GM21390 (cell line): Measurements from ENCODE around the gene BAZ2B.

Source experiments
- ATAC-seq: cut with Tn5 transposase; IDR thresholded peaks from one replicate; pipeline ENCODE4 v1.9.1; 2021; ENCODE audit not compliant: unreplicated experiment

The BAZ2B gene

DNA sequence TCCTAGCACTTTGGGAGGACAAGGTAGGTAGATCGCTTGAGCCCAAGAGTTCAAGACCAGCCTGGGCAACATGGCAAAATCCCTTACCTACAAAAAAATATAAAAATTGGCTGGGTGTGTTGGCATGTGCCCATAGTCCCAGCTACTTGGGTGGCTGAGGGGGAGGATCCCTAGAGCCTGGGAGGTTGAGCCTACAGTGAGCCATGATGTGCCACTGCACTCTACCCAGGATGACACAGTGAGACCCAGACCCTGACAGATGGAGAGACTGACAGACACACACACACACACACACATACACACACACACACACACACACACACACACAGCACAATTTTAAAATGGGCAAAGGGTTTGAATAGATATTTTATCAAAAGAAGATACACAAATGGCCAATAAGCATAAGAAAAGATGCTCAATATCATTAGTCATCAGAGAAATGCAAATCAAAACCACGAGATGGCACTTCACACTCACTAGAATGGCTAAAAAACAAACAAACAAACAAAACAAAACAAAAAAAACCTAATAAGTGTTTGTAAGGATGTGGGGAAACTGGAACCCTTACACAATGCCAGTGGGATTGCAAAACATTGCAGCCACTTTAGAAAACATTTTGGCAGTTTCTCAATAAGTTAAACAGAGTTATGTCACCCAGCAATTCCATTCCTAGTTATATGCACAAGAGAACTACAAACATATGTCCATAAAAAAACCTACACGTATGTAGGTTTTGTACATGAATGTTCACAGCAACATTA, 42.3 kb downstream of the BAZ2B start:
- no peak for ATAC-seq

- ATAC-seq = no peak
Measured at GRCh38 chr2:159573294-159573693, 43.1 kb downstream of the BAZ2B start.

GRCh38 chr2:159572459-159572858, 43.9 kb downstream of the BAZ2B start:
- no peak for ATAC-seq

GRCh38 chr2:159571540-159572260, 44.6 kb downstream of the BAZ2B start:
- no peak for ATAC-seq

GRCh38 chr2:159564081-159564480, 52.3 kb downstream of the BAZ2B start:
- ATAC-seq = no peak

- no peak for ATAC-seq
Measured at GRCh38 chr2:159562248-159562647, 54.1 kb downstream of the BAZ2B start.

- no peak for ATAC-seq
Measured at GRCh38 chr2:159561786-159562185, 54.6 kb downstream of the BAZ2B start.

- no peak for ATAC-seq
Measured at GRCh38 chr2:159561242-159561641, 55.1 kb downstream of the BAZ2B start.

GRCh38 chr2:159559034-159559433, 57.3 kb downstream of the BAZ2B start:
- no peak for ATAC-seq

DNA sequence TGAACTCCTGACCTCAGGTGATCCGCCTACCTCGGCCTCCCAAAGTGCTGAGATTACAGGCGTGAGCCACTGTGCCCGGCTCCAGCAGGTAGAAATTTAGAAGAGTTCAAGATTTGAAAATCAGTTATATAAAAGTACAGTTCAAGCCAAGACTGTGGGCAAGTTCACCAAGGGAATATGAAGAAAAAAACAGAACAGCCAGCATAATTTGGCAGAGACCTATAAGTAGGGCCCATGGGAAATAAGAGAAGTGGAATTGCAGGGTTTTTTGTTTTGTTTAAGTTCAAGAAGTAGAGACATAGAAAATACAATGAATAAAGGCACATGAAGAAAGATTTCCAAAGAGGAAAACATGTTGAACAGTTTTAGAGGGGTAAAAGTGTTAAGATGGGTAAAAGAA, 57.9 kb downstream of the BAZ2B start:
- ATAC-seq = no peak

GRCh38 chr2:159557437-159558034, 58.8 kb downstream of the BAZ2B start:
- ATAC-seq = no peak

DNA sequence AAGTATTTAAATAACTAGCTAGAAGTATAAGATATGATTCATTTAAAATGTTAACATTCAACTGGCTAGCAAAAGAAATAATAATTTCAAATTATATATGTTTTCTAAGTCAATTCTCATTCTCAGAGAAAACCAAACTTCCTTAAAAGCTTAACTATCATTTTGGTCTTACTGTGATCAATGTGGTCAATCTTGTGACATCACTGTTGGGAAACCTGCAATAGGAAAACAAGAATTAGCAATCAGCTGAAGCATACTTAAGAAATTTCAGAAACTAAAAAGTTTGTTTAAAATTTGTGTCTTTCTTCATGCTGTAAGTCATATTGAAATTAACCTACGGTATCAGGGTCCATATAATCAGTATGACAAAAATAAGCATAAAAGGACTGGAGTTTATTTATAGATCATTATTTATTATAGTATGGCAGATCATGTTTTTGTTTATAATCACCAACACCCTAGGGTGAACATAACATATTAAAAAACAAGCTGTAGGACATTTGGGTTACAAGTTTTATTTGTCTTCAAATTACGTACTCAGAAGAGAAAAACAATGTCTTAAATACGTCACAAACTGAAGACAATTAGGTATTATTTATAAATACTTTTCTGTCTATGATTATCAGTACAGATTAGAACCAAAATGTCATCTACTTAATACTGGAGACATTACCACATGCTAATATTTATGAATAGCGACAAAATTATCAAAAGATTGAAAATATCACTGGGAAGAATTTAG, 60.5 kb downstream of the BAZ2B start:
- ATAC-seq = no peak

- ATAC-seq = no peak
Measured at GRCh38 chr2:159553727-159554126, 62.6 kb downstream of the BAZ2B start.

DNA sequence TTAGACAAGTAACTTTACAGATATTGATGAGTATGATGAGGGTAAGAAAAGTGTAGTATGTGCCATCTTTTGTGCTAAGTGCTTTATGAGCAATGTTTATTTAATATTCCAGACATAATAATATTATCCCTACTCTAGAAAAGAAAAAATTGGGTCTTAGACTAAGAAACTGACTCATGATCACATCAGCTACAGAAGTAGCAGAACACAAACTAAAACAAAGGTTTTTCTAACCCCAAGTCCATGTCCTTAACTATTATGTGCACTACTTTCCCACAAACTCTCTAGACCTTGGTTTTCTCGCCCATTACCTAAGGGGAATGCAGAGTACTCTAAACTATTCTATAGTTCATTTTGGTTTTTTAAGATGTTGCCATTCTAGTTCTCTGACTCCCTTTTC, 64.5 kb downstream of the BAZ2B start:
- no peak for ATAC-seq

GRCh38 chr2:159550231-159550630, 66.1 kb downstream of the BAZ2B start:
- no peak for ATAC-seq

DNA sequence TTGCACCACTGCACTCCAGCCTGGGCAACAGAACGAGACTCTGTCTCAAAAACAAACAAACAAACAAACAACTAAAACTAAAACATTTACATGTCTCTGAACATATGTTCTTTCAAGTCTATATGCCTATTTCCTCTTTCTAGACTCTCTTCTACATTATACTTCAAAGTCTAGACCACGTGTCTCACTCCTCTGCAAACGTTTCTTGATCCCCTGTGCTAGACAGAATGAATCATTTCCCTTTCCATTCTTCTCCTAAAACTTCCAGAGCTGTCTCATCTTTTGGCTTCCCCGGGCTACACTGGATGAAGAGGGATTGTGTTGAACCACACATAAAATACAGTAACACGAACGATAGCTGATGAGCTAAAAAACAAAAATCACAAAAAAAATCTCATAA, 67.1 kb downstream of the BAZ2B start:
- ATAC-seq = no peak

GRCh38 chr2:159546716-159547430, 69.5 kb downstream of the BAZ2B start:
- ATAC-seq = no peak

GRCh38 chr2:159546039-159546438, 70.3 kb downstream of the BAZ2B start:
- no peak for ATAC-seq

- ATAC-seq = no peak
Measured at GRCh38 chr2:159545085-159545484, 71.3 kb downstream of the BAZ2B start.

DNA sequence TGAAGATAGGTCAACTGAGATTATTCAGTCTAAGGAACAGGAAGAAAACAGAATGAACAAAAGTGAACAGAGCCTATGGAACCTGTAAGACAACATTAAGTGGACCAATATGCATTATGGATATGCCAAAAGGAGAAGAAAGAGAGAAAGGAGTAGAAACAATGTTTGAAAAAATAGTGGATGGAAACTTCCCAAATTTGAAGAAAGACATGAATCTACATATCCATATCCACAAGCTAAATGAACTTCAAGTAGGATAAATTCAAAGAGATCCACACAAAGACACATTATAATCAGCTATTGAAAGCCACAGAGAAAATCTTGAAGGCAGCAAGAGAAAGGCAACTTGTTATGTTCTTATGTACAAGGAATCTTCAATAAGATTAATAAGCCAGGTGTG, 74.2 kb downstream of the BAZ2B start:
- ATAC-seq = no peak

DNA sequence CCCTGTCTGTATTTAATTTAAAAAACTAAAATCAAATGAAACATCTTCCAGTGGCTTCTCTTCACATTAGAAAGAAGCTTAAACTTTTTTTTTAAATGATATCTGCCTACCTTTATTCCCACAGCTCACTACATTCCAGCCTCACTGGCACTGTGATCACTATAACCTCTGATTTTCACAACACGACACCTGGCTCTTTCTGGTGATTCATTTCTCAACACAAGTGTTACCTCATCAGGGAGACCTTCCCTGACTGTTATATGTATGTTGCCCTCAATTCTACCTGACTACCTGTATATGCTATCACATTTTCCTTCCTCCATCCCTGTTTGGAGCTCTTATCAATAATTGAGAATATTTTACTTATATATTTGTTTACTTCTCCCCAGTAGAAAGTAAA, 76.6 kb downstream of the BAZ2B start:
- no peak for ATAC-seq
